NB4 (cell line): ENCODE data around the gene ZNF471.

Experiments
- MYC ChIP-seq: IDR thresholded peaks from 2 replicates; pipeline ENCODE4 v1.6.1; 2011; ENCODE audit warnings: low read depth, low read length
- POLR2A ChIP-seq: IDR thresholded peaks from 2 replicates; pipeline ENCODE4 v1.6.1; 2011; ENCODE audit warnings: mild to moderate bottlenecking; ENCODE audit not compliant: insufficient read length; ENCODE audit errors: extremely low read depth
- TF ChIP-seq, protein P1 (sequence below): IDR thresholded peaks from one replicate; pipeline ENCODE4 v1.5.1; 2012; ENCODE audit warnings: low read depth, low read length
- TF ChIP-seq, protein P2 (sequence below): IDR thresholded peaks from 2 replicates; pipeline ENCODE4 v1.6.1; 2011; ENCODE audit warnings: low read depth, low read length

DNA sequence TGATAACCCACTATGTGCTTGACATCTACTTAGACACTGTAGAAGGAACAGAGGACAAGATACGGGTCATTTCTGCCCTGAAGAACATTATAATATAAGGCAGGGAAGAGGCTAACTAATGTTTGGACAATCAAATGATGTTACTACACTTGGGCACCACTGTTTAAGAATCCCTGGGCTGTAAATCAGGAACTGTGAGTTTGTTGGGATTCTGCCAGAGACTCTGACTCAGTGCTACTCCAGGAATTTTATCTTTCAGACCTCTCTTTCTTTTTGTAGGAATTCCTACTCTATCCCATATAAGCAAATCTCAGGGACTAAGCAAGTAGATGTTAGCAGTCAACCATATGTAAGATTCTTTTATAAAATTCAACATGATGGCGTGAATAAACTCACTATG lies 3.1 kb upstream of the ZNF471 start:
- TF ChIP-seq, protein P1, sequence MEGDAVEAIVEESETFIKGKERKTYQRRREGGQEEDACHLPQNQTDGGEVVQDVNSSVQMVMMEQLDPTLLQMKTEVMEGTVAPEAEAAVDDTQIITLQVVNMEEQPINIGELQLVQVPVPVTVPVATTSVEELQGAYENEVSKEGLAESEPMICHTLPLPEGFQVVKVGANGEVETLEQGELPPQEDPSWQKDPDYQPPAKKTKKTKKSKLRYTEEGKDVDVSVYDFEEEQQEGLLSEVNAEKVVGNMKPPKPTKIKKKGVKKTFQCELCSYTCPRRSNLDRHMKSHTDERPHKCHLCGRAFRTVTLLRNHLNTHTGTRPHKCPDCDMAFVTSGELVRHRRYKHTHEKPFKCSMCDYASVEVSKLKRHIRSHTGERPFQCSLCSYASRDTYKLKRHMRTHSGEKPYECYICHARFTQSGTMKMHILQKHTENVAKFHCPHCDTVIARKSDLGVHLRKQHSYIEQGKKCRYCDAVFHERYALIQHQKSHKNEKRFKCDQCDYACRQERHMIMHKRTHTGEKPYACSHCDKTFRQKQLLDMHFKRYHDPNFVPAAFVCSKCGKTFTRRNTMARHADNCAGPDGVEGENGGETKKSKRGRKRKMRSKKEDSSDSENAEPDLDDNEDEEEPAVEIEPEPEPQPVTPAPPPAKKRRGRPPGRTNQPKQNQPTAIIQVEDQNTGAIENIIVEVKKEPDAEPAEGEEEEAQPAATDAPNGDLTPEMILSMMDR = no peak
- TF ChIP-seq POLR2A (no peak), MYC (no peak)
- TF ChIP-seq, protein P2, sequence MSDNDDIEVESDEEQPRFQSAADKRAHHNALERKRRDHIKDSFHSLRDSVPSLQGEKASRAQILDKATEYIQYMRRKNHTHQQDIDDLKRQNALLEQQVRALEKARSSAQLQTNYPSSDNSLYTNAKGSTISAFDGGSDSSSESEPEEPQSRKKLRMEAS = no peak
